GM23338 (cell line): ENCODE results near the gene NEURL3. TPM values are rescaled to one million over a fixed set of nuclear protein-coding genes. Genes with fewer than 3 reads are reported as not detected.

Source experiments
- ATAC-seq: fragments of 200-7000 bp; cut with Tn5 transposase; 3 replicates; pipeline ENCODE4 v1.9.1; 2020
- DNase-seq: peaks from one replicate; pipeline ENCODE4 v3.0.0-alpha.2; 2015; ENCODE audit warnings: low spot score
- H2AFZ ChIP-seq: fragments of 200-600 bp; sonication (generic); 2 replicates; pipeline ENCODE4 v1.8.0; 2016; ENCODE audit warnings: antibody characterized with exemption, mild to moderate bottlenecking, moderate library complexity
- H3F3A ChIP-seq: fragments of 200-600 bp; sonication (generic); replicated peaks from 2 replicates; pipeline ENCODE4 v1.8.0; 2017; ENCODE audit warnings: antibody characterized with exemption, mixed run types, low read depth
- H3K27ac ChIP-seq: fragments of 200-600 bp; sonication (generic); 2 replicates; pipeline ENCODE4 v1.6.1; 2016; ENCODE audit warnings: low read depth
- H3K27me3 ChIP-seq: fragments of 200-600 bp; sonication (generic); 2 replicates; pipeline ENCODE4 v1.8.0; 2016; ENCODE audit warnings: mild to moderate bottlenecking, mixed run types, moderate library complexity; ENCODE audit not compliant: insufficient read depth
- H3K36me3 ChIP-seq: fragments of 200-600 bp; sonication (generic); 2 replicates; pipeline ENCODE4 v1.8.0; 2016; ENCODE audit warnings: mild to moderate bottlenecking; ENCODE audit not compliant: insufficient read depth
- H3K4me1 ChIP-seq: fragments of 200-600 bp; sonication (generic); 2 replicates; pipeline ENCODE4 v1.8.0; 2016; ENCODE audit warnings: mild to moderate bottlenecking, moderate library complexity; ENCODE audit not compliant: insufficient read depth
- H3K4me2 ChIP-seq: fragments of 200-600 bp; sonication (generic); 2 replicates; pipeline ENCODE4 v1.7.1; 2017; ENCODE audit warnings: mixed run types
- H3K4me3 ChIP-seq: fragments of 200-600 bp; sonication (generic); 2 replicates; pipeline ENCODE4 v1.6.1; 2016; ENCODE audit warnings: mixed run types
- H3K79me2 ChIP-seq: fragments of 200-600 bp; sonication (generic); replicated peaks from 2 replicates; pipeline ENCODE4 v1.8.0; 2017; ENCODE audit warnings: mild to moderate bottlenecking; ENCODE audit not compliant: insufficient read depth
- H3K9me2 ChIP-seq: fragments of 200-600 bp; sonication (generic); 2 replicates; pipeline ENCODE4 v1.8.0; 2017; ENCODE audit not compliant: insufficient read depth
- H4K20me1 ChIP-seq: fragments of 200-600 bp; sonication (generic); replicated peaks from 2 replicates; pipeline ENCODE4 v1.8.0; 2017; ENCODE audit warnings: mild to moderate bottlenecking; ENCODE audit not compliant: insufficient read depth
- H3K27ac Mint-ChIP-seq: 2 replicates; pipeline ENCODE4 v1.8.0; 2020; ENCODE audit warnings: inconsistent platforms, mild to moderate bottlenecking, moderate library complexity, mixed read lengths
- H3K27me3 Mint-ChIP-seq: 3 replicates; pipeline ENCODE4 v1.8.0; 2022; ENCODE audit warnings: low read depth, mild to moderate bottlenecking, moderate library complexity, mixed read lengths, inconsistent platforms; ENCODE audit not compliant: insufficient read depth, poor library complexity
- H3K36me3 Mint-ChIP-seq: 3 replicates; pipeline ENCODE4 v1.8.0; 2021; ENCODE audit warnings: low read depth, mild to moderate bottlenecking, inconsistent platforms, moderate library complexity, mixed read lengths
- H3K4me1 Mint-ChIP-seq: 3 replicates; pipeline ENCODE4 v1.8.0; 2020; ENCODE audit warnings: mild to moderate bottlenecking, inconsistent platforms, mixed read lengths
- H3K4me3 Mint-ChIP-seq: 3 replicates; pipeline ENCODE4 v1.8.0; 2021; ENCODE audit warnings: moderate library complexity, mild to moderate bottlenecking, inconsistent platforms, mixed read lengths
- H3K9me3 Mint-ChIP-seq: 3 replicates; pipeline ENCODE4 v1.8.0; 2020; ENCODE audit warnings: moderate library complexity, mild to moderate bottlenecking, inconsistent platforms, mixed read lengths
- ETS1 ChIP-seq: IDR thresholded peaks from 2 replicates; pipeline ENCODE4 v1.6.1; 2016; ENCODE audit warnings: antibody characterized with exemption
- EZH2 ChIP-seq: fragments of 200-600 bp; sonication (generic); IDR thresholded peaks from one replicate; pipeline ENCODE4 v1.8.0; 2017; ENCODE audit warnings: antibody characterized with exemption, mild to moderate bottlenecking, low read depth; ENCODE audit not compliant: unreplicated experiment
- EZH2phosphoT487 ChIP-seq: fragments of 200-600 bp; sonication (generic); IDR thresholded peaks from one replicate; pipeline ENCODE4 v1.8.1; 2018; ENCODE audit warnings: antibody characterized with exemption; ENCODE audit not compliant: unreplicated experiment
- JUNB ChIP-seq: IDR thresholded peaks from one replicate; pipeline ENCODE4 v1.6.1; 2016; ENCODE audit warnings: antibody characterized with exemption; ENCODE audit not compliant: unreplicated experiment
- NANOG ChIP-seq: IDR thresholded peaks from 2 replicates; pipeline ENCODE4 v1.6.1; 2016; ENCODE audit warnings: antibody characterized with exemption, borderline replicate concordance
- REST ChIP-seq: IDR thresholded peaks from one replicate; pipeline ENCODE4 v1.6.1; 2018; ENCODE audit warnings: antibody characterized with exemption; ENCODE audit not compliant: unreplicated experiment
- STAT1 ChIP-seq: IDR thresholded peaks from one replicate; pipeline ENCODE4 v1.6.1; 2016; ENCODE audit warnings: antibody characterized with exemption; ENCODE audit not compliant: unreplicated experiment
- ZNF114 ChIP-seq: fragments of 250-450 bp; sonication (Bioruptor Pico); IDR thresholded peaks from 2 replicates; pipeline ENCODE4 v1.5.0; 2020; ENCODE audit warnings: mild to moderate bottlenecking, moderate library complexity
- ZNF331 ChIP-seq: fragments of 250-450 bp; sonication (Bioruptor Pico); IDR thresholded peaks from 2 replicates; pipeline ENCODE4 v1.5.0; 2020; ENCODE audit warnings: low read depth, mild to moderate bottlenecking, moderate library complexity
- ZNF462 ChIP-seq: fragments of 250-450 bp; sonication (Bioruptor Pico); IDR thresholded peaks from 2 replicates; pipeline ENCODE4 v1.5.0; 2020; ENCODE audit warnings: mild to moderate bottlenecking, moderate library complexity
- polyA plus RNA-seq: library from polyadenylated mRNA; unstranded; fragments of >200 nt; fragmentation: Nextera tagmentation; extraction: Ambion mirVana; gene quantifications from 2 replicates; pipeline ENCODE4 v1.2.1, GENCODE V29; 2016
- total RNA-seq: library from RNA; depleted of rRNA; stranded (reverse); fragments of >200 nt; shearing (Covaris generic); gene quantifications from 2 replicates; pipeline ENCODE4 v1.2.3, GENCODE V29; 2014

NEURL3 gene
- total and polyA plus RNA-seq, 2 experiments from 2014 or later = 0.21 TPM; not detected in 1

- TF ChIP-seq STAT1 (no peak), REST (no peak), JUNB (no peak), EZH2phosphoT487 (no peak), EZH2 (no peak)
- ATAC-seq (no peak), DNase-seq (no peak)
- no peaks in the 10 kb centered on the region for H3K9me2 ChIP-seq
- no peak overlapping the region for H2AFZ ChIP-seq
- no peaks in the 10 kb centered on the region for H3K27me3 ChIP-seq
- H3K36me3 Mint-ChIP-seq = no peaks in the 10 kb centered on the region
- no peaks in the 10 kb centered on the region for H4K20me1 ChIP-seq
- 0 out of 3 replicates have a peak, but pooled peaks cover under 1% of the 10 kb centered on the region for H3K9me3 Mint-ChIP-seq
- H3K4me1 Mint-ChIP-seq = peaks cover 2% of the 10 kb centered on the region; the same call in 1 of the 3 replicates
- 0 out of 2 replicates have a peak, but pooled peaks cover 3% of the 10 kb centered on the region for H3K4me1 ChIP-seq
- H3K4me2 ChIP-seq = no peak overlapping the region
- no peak overlapping the region for H3K27ac ChIP-seq
- H3K27ac Mint-ChIP-seq = no peak overlapping the region
- H3K4me3 ChIP-seq = no peak overlapping the region
- H3K36me3 ChIP-seq = no peaks in the 10 kb centered on the region
- H3K79me2 ChIP-seq = no peaks in the 10 kb centered on the region
- no peaks in the 10 kb centered on the region for H3K27me3 Mint-ChIP-seq
- H3F3A ChIP-seq = no peaks in the 10 kb centered on the region
- H3K4me3 Mint-ChIP-seq = no peak overlapping the region
Measured at GRCh38 chr2:96468904-96469303, 36.3 kb downstream of the NEURL3 start.

GRCh38 chr2:96464651-96465050 lies 40.5 kb downstream of the NEURL3 start:
- H4K20me1 ChIP-seq = no peaks in the 10 kb centered on the region

More at GRCh38 chr2:96464651-96465050, 40.5 kb downstream of the NEURL3 start:
- no peak overlapping the region for H3K27ac ChIP-seq
- H3K36me3 ChIP-seq = no peaks in the 10 kb centered on the region
- no peak overlapping the region for H3K4me2 ChIP-seq
- Mint-ChIP-seq H3K4me3 (no peak overlapping the region), H3K27ac (no peak overlapping the region), H3K27me3 (peaks cover 4% of the 10 kb centered on the region), H3K4me1 (no peaks in the 10 kb centered on the region), H3K36me3 (peaks cover 8% of the 10 kb centered on the region), H3K9me3 (peaks cover 8% of the 10 kb centered on the region)
- no peak for TF ChIP-seq EZH2
- no peak for TF ChIP-seq ETS1
- no peak for TF ChIP-seq EZH2phosphoT487
- no peak for TF ChIP-seq NANOG
- no peak for TF ChIP-seq ZNF331 (CRISPR knock-in tag)
- no peak for TF ChIP-seq JUNB
- no peak for TF ChIP-seq ZNF462 (CRISPR knock-in tag)
- TF ChIP-seq ZNF114 (CRISPR knock-in tag) = no peak
- H3F3A ChIP-seq = no peaks in the 10 kb centered on the region
- ATAC-seq = no peak
- H3K4me3 ChIP-seq = no peak overlapping the region
- no peaks in the 10 kb centered on the region for H3K9me2 ChIP-seq
- no peaks in the 10 kb centered on the region for H3K27me3 ChIP-seq
- DNase-seq = no peak
- no peaks in the 10 kb centered on the region for H3K79me2 ChIP-seq
- no peak overlapping the region for H2AFZ ChIP-seq
- no peaks in the 10 kb centered on the region for H3K4me1 ChIP-seq
